MM.1S (cell line): Measurements from ENCODE around the gene RHBDL1.

Experiments
- CTCF ChIP-seq: fragments of 300-600 bp; sonication (generic); IDR thresholded peaks from 2 replicates; pipeline ENCODE4 v1.5.1; 2016; ENCODE audit warnings: antibody characterized with exemption, low read length, mixed read lengths
- EZH2 ChIP-seq: fragments of 300-600 bp; sonication (generic); optimal IDR thresholded peaks from 2 replicates; pipeline ENCODE3; 2017; ENCODE audit warnings: low read depth, mild to moderate bottlenecking, antibody characterized with exemption, low read length, mixed read lengths
- EZH2phosphoT487 ChIP-seq: fragments of 300-600 bp; sonication (generic); IDR thresholded peaks from 2 replicates; pipeline ENCODE4 v1.6.1; 2018; ENCODE audit warnings: antibody characterized with exemption, low read length

- TF ChIP-seq CTCF (no peak), EZH2 (no peak), EZH2phosphoT487 (no peak)
These were observed 15.9 kb upstream of the RHBDL1 start for GRCh38 chr16:659618-660017.
